GM23338 (cell line): ENCODE data around the gene CNTNAP2.
A peak's percentile ranks its signal among the peaks of the same experiment; 100 is the strongest.

Source experiments
- CREB1 ChIP-seq: fragments of 250-450 bp; sonication (Bioruptor Pico); IDR thresholded peaks from 2 replicates; pipeline ENCODE4 v1.5.0; 2020; ENCODE audit warnings: low read depth, mild to moderate bottlenecking, moderate library complexity
- CTCF ChIP-seq, 2 experiments: fragments of 200-600 bp in 1 of 2; sonication (generic) in 1 of 2; conservative IDR thresholded peaks; 2 replicates each; pipeline versions ENCODE4 v1.5.1 to v1.6.1; 2016 to 2017; ENCODE audit warnings: antibody characterized with exemption in 2 of 2, low read depth in 2 of 2, mild to moderate bottlenecking in 2 of 2, moderate library complexity in 1 of 2
- ETS1 ChIP-seq: IDR thresholded peaks from 2 replicates; pipeline ENCODE4 v1.6.1; 2016; ENCODE audit warnings: antibody characterized with exemption
- EZH2 ChIP-seq: fragments of 200-600 bp; sonication (generic); IDR thresholded peaks from one replicate; pipeline ENCODE4 v1.8.0; 2017; ENCODE audit warnings: antibody characterized with exemption, mild to moderate bottlenecking, low read depth; ENCODE audit not compliant: unreplicated experiment
- EZH2phosphoT487 ChIP-seq: fragments of 200-600 bp; sonication (generic); IDR thresholded peaks from one replicate; pipeline ENCODE4 v1.8.1; 2018; ENCODE audit warnings: antibody characterized with exemption; ENCODE audit not compliant: unreplicated experiment
- JUNB ChIP-seq: IDR thresholded peaks from one replicate; pipeline ENCODE4 v1.6.1; 2016; ENCODE audit warnings: antibody characterized with exemption; ENCODE audit not compliant: unreplicated experiment
- POLR2AphosphoS5 ChIP-seq: IDR thresholded peaks from 2 replicates; pipeline ENCODE4 v1.6.1; 2016; ENCODE audit warnings: antibody characterized with exemption, low read depth
- REST ChIP-seq: IDR thresholded peaks from one replicate; pipeline ENCODE4 v1.6.1; 2018; ENCODE audit warnings: antibody characterized with exemption; ENCODE audit not compliant: unreplicated experiment
- STAT1 ChIP-seq: IDR thresholded peaks from one replicate; pipeline ENCODE4 v1.6.1; 2016; ENCODE audit warnings: antibody characterized with exemption; ENCODE audit not compliant: unreplicated experiment

GRCh38 chr7:148286150-148286549, 2169.5 kb downstream of the CNTNAP2 start:
- TF ChIP-seq CTCF (conservative IDR thresholded peaks at IDR 0.05; ENCODE audit: low read depth in 2 of 2): peak; percentile 75 to 81
- TF ChIP-seq POLR2AphosphoS5: no peak
- no peak for TF ChIP-seq EZH2phosphoT487
- no peak for TF ChIP-seq EZH2
- no peak for TF ChIP-seq REST
- no peak for TF ChIP-seq ETS1
- no peak for TF ChIP-seq CREB1
- no peak for TF ChIP-seq JUNB
- TF ChIP-seq STAT1: no peak
